ENCODE data around the gene C6orf136. TPM values are rescaled to one million over a fixed set of nuclear protein-coding genes. Genes with fewer than 3 reads are reported as not detected.

C6orf136 gene
- total and polyA plus RNA-seq, 7 donors: 7.8 to 60.8 (median 36.7) TPM

GRCh38 chr6:30613251-30614043, 33.5 kb upstream of the C6orf136 start:
- H3K4me1 ChIP-seq: peaks cover 0 to 60% (median 52%) of the 10 kb centered on the region in 4 donors

DNA sequence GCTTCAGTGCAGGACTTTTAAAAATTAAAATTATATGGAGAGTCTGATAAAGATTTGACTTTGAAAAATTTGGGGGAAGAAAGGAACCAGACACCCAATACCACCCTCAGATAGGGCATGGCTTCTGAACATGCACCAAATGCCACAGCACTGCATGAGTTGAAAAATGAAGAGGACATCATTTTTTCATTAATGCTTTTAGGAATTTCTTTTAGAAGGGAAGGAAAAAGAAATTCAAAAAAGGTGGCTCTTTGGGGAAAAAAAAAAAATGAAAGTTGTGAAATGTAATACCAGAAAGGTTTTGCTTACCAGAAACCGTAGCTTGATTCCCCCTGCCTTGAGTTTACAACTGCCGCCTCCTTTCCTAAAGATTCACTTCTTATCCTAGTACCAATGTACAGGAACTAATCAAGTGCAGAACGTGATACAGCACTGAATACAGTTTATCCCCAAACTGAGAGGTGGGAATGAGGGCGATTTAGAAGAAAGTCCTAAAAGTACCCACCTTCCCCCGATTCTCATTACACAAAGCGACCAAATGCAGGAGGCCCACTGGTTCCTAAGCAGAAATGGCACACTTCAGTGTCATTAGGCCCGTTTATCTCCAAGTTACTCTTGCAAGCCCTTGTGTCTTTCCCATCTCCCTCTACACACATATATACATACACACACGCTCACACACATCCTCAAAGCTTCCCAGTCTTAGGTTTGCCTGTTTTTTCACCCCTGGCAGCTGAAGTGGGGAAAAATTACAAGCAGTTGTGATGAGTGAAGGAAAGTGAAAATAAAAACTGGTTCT, 32.7 kb upstream of the C6orf136 start:
- 21 to 27% methylated on average over 8 of the region's 8 CpGs for WGBS, 2 donors
- intact Hi-C loops (cut with DNase I): loop anchor here (10.0 kb wide), 1 partner anchor 1211 kb away; the partner anchor contains the start of gene HSPA1B
- Histone ChIP-seq H3K27ac (peak overlapping the region; percentile 89 to 98 (median 95)), H3K9me3 (no peaks in the 10 kb centered on the region), H3K4me3 (peak overlapping the region; percentile 59 to 79 (median 72)), H3K36me3 (peaks cover 9 to 16% (median 12%) of the 10 kb centered on the region in 4 donors), H3K4me1 (peaks cover 0 to 65% (median 60%) of the 10 kb centered on the region in 4 donors), H3K27me3 (no peaks in the 10 kb centered on the region)
- no peak for TF ChIP-seq CTCF (IDR thresholded peaks at IDR 0.05)
- TF ChIP-seq POLR2A (IDR thresholded peaks at IDR 0.05): no peak
- peak in 1 of 4 donors; percentile 24 for TF ChIP-seq POLR2AphosphoS5 (IDR thresholded peaks at IDR 0.05)
- TF ChIP-seq EP300 (IDR thresholded peaks at IDR 0.05): no peak
- DNase-seq: peak; percentile 59

More at GRCh38 chr6:30613251-30614043, 33.5 kb upstream of the C6orf136 start:
- DNase-seq: peak; percentile 13
- Histone ChIP-seq H3K27me3 (no peaks in the 10 kb centered on the region), H3K4me3 (peak overlapping the region in 2 of 4 donors; percentile 78 to 79), H3K36me3 (peaks cover 17 to 24% (median 20%) of the 10 kb centered on the region in 4 donors), H3K9me3 (no peaks in the 10 kb centered on the region), H3K27ac (peak overlapping the region; percentile 89 to 98 (median 95))
- intact Hi-C loops (cut with DNase I): loop anchor here (10.0 kb wide), 1 partner anchor 1211 kb away; the partner anchor contains the start of gene HSPA1B
- TF ChIP-seq POLR2AphosphoS5 (IDR thresholded peaks at IDR 0.05) (peak in 1 of 4 donors; percentile 26), EP300 (IDR thresholded peaks at IDR 0.05) (no peak)

DNA sequence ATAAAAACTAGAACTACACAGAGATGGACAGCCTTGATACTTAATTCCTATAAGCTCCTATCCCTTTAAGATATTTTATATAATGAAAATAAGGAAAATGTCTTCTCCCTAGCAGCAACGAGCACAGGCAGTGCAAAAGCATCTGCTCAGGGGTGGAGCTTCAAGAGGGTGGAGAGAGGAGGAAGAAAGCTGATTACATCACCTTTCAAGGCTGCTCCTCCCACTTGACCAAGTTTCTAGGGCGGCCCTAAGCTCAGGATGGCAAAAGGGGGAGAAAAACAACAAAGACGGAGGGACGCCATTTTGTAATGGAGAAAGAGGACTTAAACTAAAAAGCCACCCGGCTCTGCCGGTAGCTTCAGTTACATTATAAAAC, 32.1 kb upstream of the C6orf136 start:
- Histone ChIP-seq H3K36me3 (peaks cover 12 to 15% (median 14%) of the 10 kb centered on the region in 4 donors), H3K27me3 (no peaks in the 10 kb centered on the region), H3K4me3 (peak overlapping the region; percentile 59 to 79 (median 72)), H3K9me3 (no peaks in the 10 kb centered on the region), H3K27ac (peak overlapping the region; percentile 89 to 98 (median 95)), H3K4me1 (peaks cover 0 to 62% (median 59%) of the 10 kb centered on the region in 4 donors)
- TF ChIP-seq POLR2A (IDR thresholded peaks at IDR 0.05) (peak; percentile 40 to 77), EP300 (IDR thresholded peaks at IDR 0.05) (no peak), POLR2AphosphoS5 (IDR thresholded peaks at IDR 0.05) (peak in 3 of 4 donors; percentile 77 to 98 (median 90)), CTCF (IDR thresholded peaks at IDR 0.05) (no peak)
- intact Hi-C loops (cut with DNase I): loop anchor here (1.0 to 10.0 kb wide), 3 partner anchors 106 to 1210 kb away; partner anchors contain the start of genes FLOT1, HSPA1B and IER3
- 0% methylated on average over 6 of the region's 6 CpGs for WGBS, 2 donors
- DNase-seq: peak; percentile 96

GRCh38 chr6:30615219-30615957, 31.5 kb upstream of the C6orf136 start:
- 0% methylated on average over 10 of the region's 10 CpGs for WGBS, 2 donors
- DNase-seq: peak; percentile 71

More at GRCh38 chr6:30615219-30615957, 31.5 kb upstream of the C6orf136 start:
- Histone ChIP-seq H3K9me3 (no peaks in the 10 kb centered on the region), H3K27ac (peak overlapping the region; percentile 89 to 98 (median 95)), H3K27me3 (no peaks in the 10 kb centered on the region), H3K36me3 (peaks cover 15 to 19% (median 16%) of the 10 kb centered on the region in 4 donors), H3K4me3 (peak overlapping the region; percentile 59 to 79 (median 72)), H3K4me1 (peaks cover 0 to 57% (median 54%) of the 10 kb centered on the region in 4 donors)
- TF ChIP-seq POLR2A (IDR thresholded peaks at IDR 0.05): no peak
- intact Hi-C loops (cut with DNase I): loop anchor here (1.0 to 10.0 kb wide), 3 partner anchors 106 to 1209 kb away; partner anchors contain the start of genes FLOT1, HSPA1B and IER3

All from sigmoid colon (tissue), 7 donors.